Stomach (tissue), 9 donors: ENCODE results near the gene ITPRIP. TPM values are rescaled to one million over a fixed set of nuclear protein-coding genes. Genes with fewer than 3 reads are reported as not detected.
A peak's percentile ranks its signal among the peaks of the same experiment; 100 is the strongest.

ENCODE experiments used
- DNase-seq, 2 donors: peaks; one replicate each; pipeline versions ENCODE4 v3.0.0 to v3.0.0-alpha.2; 2013 to 2019
- H3K27ac ChIP-seq, 5 donors: fragments of 200-600 bp in 4 of 5; sonication (generic) in 4 of 5; one replicate each; pipeline ENCODE4 v1.5.1; 2013 to 2019; ENCODE audit warnings: mild to moderate bottlenecking in 1 of 5, moderate library complexity in 1 of 5
- H3K27me3 ChIP-seq, 3 donors: fragments of 200-600 bp; sonication (generic); one replicate each; pipeline ENCODE4 v1.5.1; 2017 to 2019; ENCODE audit warnings: mixed run types in 1 of 3
- H3K36me3 ChIP-seq, 4 donors: fragments of 200-600 bp; sonication (generic); 1 replicate in 3 of 4; 2 replicates in 1 of 4; pipeline ENCODE4 v1.5.1; 2016 to 2019
- H3K4me1 ChIP-seq, 4 donors: fragments of 200-600 bp; sonication (generic); one replicate each; pipeline ENCODE4 v1.5.1; 2016 to 2019
- H3K4me3 ChIP-seq, 4 donors: fragments of 200-600 bp; sonication (generic) in 3 of 4; one replicate each; pipeline ENCODE4 v1.5.1; 2016 to 2019; ENCODE audit warnings: mild to moderate bottlenecking in 1 of 4
- H3K9me3 ChIP-seq, 4 donors: fragments of 200-600 bp; sonication (generic); one replicate each; pipeline ENCODE4 v1.5.1; 2016 to 2019
- CTCF ChIP-seq, 7 experiments: fragments of 450-650 bp in 4 of 7; fragments of 200-600 bp in 3 of 7; sonication (generic) in 3 of 7; IDR thresholded peaks; one replicate each; pipeline ENCODE4 v1.5.1; 2016 to 2019; ENCODE audit warnings: antibody characterized with exemption in 7 of 7, control low read depth in 2 of 7, mild to moderate bottlenecking in 1 of 7
- EP300 ChIP-seq: sonication (generic); formaldehyde crosslinking; IDR thresholded peaks from one replicate; pipeline ENCODE4 v1.6.1; 2017; ENCODE audit warnings: antibody characterized with exemption
- POLR2A ChIP-seq, 4 donors: fragments of 450-650 bp; IDR thresholded peaks; one replicate each; pipeline ENCODE4 v1.6.1; 2016; ENCODE audit warnings: antibody characterized with exemption in 4 of 4, control low read depth in 2 of 4, mild to moderate bottlenecking in 1 of 4, moderate library complexity in 1 of 4
- POLR2AphosphoS5 ChIP-seq, 3 donors: sonication (generic); formaldehyde crosslinking; IDR thresholded peaks; one replicate each; pipeline ENCODE4 v1.6.1; 2016; ENCODE audit warnings: antibody characterized with exemption in 3 of 3
- WGBS, 5 donors: extraction: QIAGEN DNeasy Blood & Tissue Kit in 3 of 5; methylation state at CpG; one replicate each; pipeline versions ENCODE4 v1.1.5 to v1.1.7; 2013 to 2018; 5-methylcytosine and 5-hydroxymethylcytosine counted together
- intact Hi-C: fragments of 100-400 bp; cut with DNase I; formaldehyde crosslinking; loops from one replicate; pipeline ENCODE4 v1.15.1; 2023; ENCODE audit warnings: low total_unique reads
- polyA plus RNA-seq, 3 donors: library from polyadenylated mRNA; stranded (reverse); fragments of 200-250 nt; gene quantifications; one replicate each; pipeline ENCODE4 v1.2.3, GENCODE V29; 2013
- total RNA-seq, 5 donors: library from RNA; depleted of rRNA; stranded (reverse); fragments of >200 nt; gene quantifications; one replicate each; pipeline versions ENCODE4 v1.1.0 to v1.2.3, GENCODE V29; 2014 to 2016
- donor health status: healthy with polysubstance abuse.
- donor health status: Bipolar disorder and iron deficiency.
- donor health status: healthy.

ITPRIP gene
- total and polyA plus RNA-seq, 8 donors: 1.7 to 13.5 (median 6.9) TPM

- no peaks in the 10 kb centered on the region for H3K9me3 ChIP-seq
- peak in 1 of 2 donors; percentile 79 for DNase-seq
- H3K27ac ChIP-seq: peak overlapping the region; percentile 15 to 84 (median 77)
- intact Hi-C loops: no loop called here
- TF ChIP-seq CTCF (IDR thresholded peaks at IDR 0.05) (no peak), POLR2AphosphoS5 (IDR thresholded peaks at IDR 0.05) (no peak), EP300 (no peak)
- H3K36me3 ChIP-seq: no peaks in the 10 kb centered on the region
- H3K4me3 ChIP-seq: peak overlapping the region in 2 of 4 donors; percentile 21 to 22
- 41 to 54% (median 48%) methylated on average over 17 to 20 of the region's 20 CpGs for WGBS, 5 donors
- peaks cover 88 to 100% (median 96%) of the 10 kb centered on the region in 4 donors for H3K4me1 ChIP-seq
- no peaks in the 10 kb centered on the region for H3K27me3 ChIP-seq
Observed at GRCh38 chr10:104327745-104328645, 10.3 kb downstream of the ITPRIP start.

GRCh38 chr10:104326991-104327610 is 11.2 kb downstream of the ITPRIP start:
- H3K4me1 ChIP-seq: peaks cover 91 to 100% (median 96%) of the 10 kb centered on the region in 4 donors
- intact Hi-C loops: no loop called here
- H3K36me3 ChIP-seq: no peaks in the 10 kb centered on the region
- no peaks in the 10 kb centered on the region for H3K9me3 ChIP-seq
- peak overlapping the region in 4 of 5 donors; percentile 75 to 84 (median 78) for H3K27ac ChIP-seq
- TF ChIP-seq CTCF (IDR thresholded peaks at IDR 0.05): no peak
- no peak for TF ChIP-seq POLR2AphosphoS5 (IDR thresholded peaks at IDR 0.05)
- TF ChIP-seq EP300: no peak
- TF ChIP-seq POLR2A (IDR thresholded peaks at IDR 0.05): no peak
- no peak for DNase-seq
- 94 to 95% (median 94%) methylated on average over 8 to 9 of the region's 9 CpGs for WGBS, 5 donors
- H3K27me3 ChIP-seq: no peaks in the 10 kb centered on the region
- H3K4me3 ChIP-seq: no peak overlapping the region

- H3K9me3 ChIP-seq: no peaks in the 10 kb centered on the region
- no peaks in the 10 kb centered on the region for H3K36me3 ChIP-seq
- H3K4me1 ChIP-seq: peaks cover 89 to 100% (median 96%) of the 10 kb centered on the region in 4 donors
- H3K27me3 ChIP-seq: no peaks in the 10 kb centered on the region
- TF ChIP-seq POLR2AphosphoS5 (IDR thresholded peaks at IDR 0.05) (peak in 1 of 3 donors; percentile 10), CTCF (IDR thresholded peaks at IDR 0.05) (no peak)
- no peak overlapping the region for H3K4me3 ChIP-seq
- H3K27ac ChIP-seq: peak overlapping the region in 4 of 5 donors; percentile 75 to 84 (median 76)
- intact Hi-C loops: no loop called here
- no peak for DNase-seq
- 71 to 82% (median 77%) methylated on average over 22 to 28 of the region's 28 CpGs for WGBS, 5 donors
Observed at GRCh38 chr10:104325436-104326435, 12.5 kb downstream of the ITPRIP start.

GRCh38 chr10:104324931-104325330 is 13.3 kb downstream of the ITPRIP start:
- WGBS, 5 donors: 92 to 99% (median 93%) methylated on average over 10 of the region's 10 CpGs
- Histone ChIP-seq H3K4me3 (no peak overlapping the region), H3K9me3 (no peaks in the 10 kb centered on the region), H3K27ac (peak overlapping the region in 4 of 5 donors; percentile 75 to 84 (median 76)), H3K36me3 (no peaks in the 10 kb centered on the region), H3K27me3 (no peaks in the 10 kb centered on the region), H3K4me1 (peaks cover 81 to 100% (median 91%) of the 10 kb centered on the region in 4 donors)
- intact Hi-C loops: no loop called here
- no peak for DNase-seq
- no peak for TF ChIP-seq POLR2A (IDR thresholded peaks at IDR 0.05)
- TF ChIP-seq CTCF (IDR thresholded peaks at IDR 0.05): no peak
- TF ChIP-seq POLR2AphosphoS5 (IDR thresholded peaks at IDR 0.05): no peak
- no peak for TF ChIP-seq EP300
